Astrocyte (in vitro differentiated cells and primary cell): Measurements from ENCODE around the gene MMP7. TPM values are rescaled to one million over a fixed set of nuclear protein-coding genes. Genes with fewer than 3 reads are reported as not detected.

Source experiments
- DNase-seq: peaks from one replicate; pipeline ENCODE4 v3.0.0-alpha.2; 2010; ENCODE audit warnings: low read depth
- FAIRE-seq: peaks from 2 replicates; lab custom pipeline; 2011; peaks lifted over from hg19 to GRCh38; lab: Jason Lieb, UNC
- H2AFZ ChIP-seq: 2 replicates; pipeline ENCODE4 v1.6.0; 2012; ENCODE audit warnings: low read depth, low read length, inconsistent platforms
- H3K27ac ChIP-seq: 2 replicates; pipeline ENCODE4 v1.5.1; 2011; ENCODE audit warnings: low read depth, low read length, inconsistent platforms
- H3K27me3 ChIP-seq: 2 replicates; pipeline ENCODE4 v1.6.0; 2011; ENCODE audit warnings: low read length, inconsistent platforms; ENCODE audit not compliant: insufficient read depth
- H3K36me3 ChIP-seq: 2 replicates; pipeline ENCODE4 v1.5.1; 2011; ENCODE audit warnings: low read length, inconsistent platforms; ENCODE audit not compliant: insufficient read depth
- H3K4me1 ChIP-seq: 2 replicates; pipeline ENCODE4 v1.5.1; 2011; ENCODE audit warnings: low read length, inconsistent platforms; ENCODE audit not compliant: insufficient read depth
- H3K4me2 ChIP-seq: 2 replicates; pipeline ENCODE4 v1.6.0; 2012; ENCODE audit warnings: low read length, inconsistent platforms
- H3K4me3 ChIP-seq: 2 replicates; pipeline ENCODE4 v1.5.1; 2011; ENCODE audit warnings: low read depth, mild to moderate bottlenecking, low read length, inconsistent platforms; ENCODE audit not compliant: insufficient read depth
- H3K79me2 ChIP-seq: 2 replicates; pipeline ENCODE4 v1.6.0; 2012; ENCODE audit warnings: mild to moderate bottlenecking, low read length, inconsistent platforms; ENCODE audit not compliant: insufficient read depth
- H3K9ac ChIP-seq: 2 replicates; pipeline ENCODE4 v1.6.0; 2012; ENCODE audit warnings: mild to moderate bottlenecking, low read length, inconsistent platforms
- H3K9me3 ChIP-seq: 2 replicates; pipeline ENCODE4 v1.5.1; 2012; ENCODE audit warnings: low read depth, mild to moderate bottlenecking, low read length, inconsistent platforms; ENCODE audit not compliant: insufficient read depth
- H4K20me1 ChIP-seq: 2 replicates; pipeline ENCODE4 v1.6.0; 2012; ENCODE audit warnings: low read length, inconsistent platforms; ENCODE audit not compliant: insufficient read depth
- H3K27ac Mint-ChIP-seq: one replicate; pipeline ENCODE4 v1.8.0; 2021; ENCODE audit warnings: mild to moderate bottlenecking, mixed read lengths; ENCODE audit not compliant: unreplicated experiment
- H3K27me3 Mint-ChIP-seq: one replicate; pipeline ENCODE4 v1.8.0; 2021; ENCODE audit warnings: low read depth, mixed read lengths; ENCODE audit not compliant: unreplicated experiment
- H3K36me3 Mint-ChIP-seq: one replicate; pipeline ENCODE4 v1.8.0; 2021; ENCODE audit warnings: low read depth, mixed read lengths; ENCODE audit not compliant: unreplicated experiment
- H3K4me1 Mint-ChIP-seq: one replicate; pipeline ENCODE4 v1.8.0; 2021; ENCODE audit warnings: low read depth, mixed read lengths; ENCODE audit not compliant: unreplicated experiment
- H3K4me3 Mint-ChIP-seq: one replicate; pipeline ENCODE4 v1.8.0; 2021; ENCODE audit warnings: mild to moderate bottlenecking, moderate library complexity, mixed read lengths; ENCODE audit not compliant: unreplicated experiment
- H3K9me3 Mint-ChIP-seq: one replicate; pipeline ENCODE4 v1.8.0; 2021; ENCODE audit warnings: mild to moderate bottlenecking, mixed read lengths; ENCODE audit not compliant: unreplicated experiment
- CTCF ChIP-seq: IDR thresholded peaks from 2 replicates; pipeline ENCODE4 v1.5.1; 2011; ENCODE audit warnings: low read depth, mild to moderate bottlenecking, inconsistent platforms, low read length, moderate library complexity; ENCODE audit not compliant: insufficient read depth
- EZH2 ChIP-seq: IDR thresholded peaks from 2 replicates; pipeline ENCODE4 v1.6.1; 2012; ENCODE audit warnings: mild to moderate bottlenecking, low read length, inconsistent platforms; ENCODE audit not compliant: insufficient read depth
- total RNA-seq: library from RNA; stranded (reverse); gene quantifications from 2 replicates; pipeline ENCODE4 v1.2.1, GENCODE V29; 2021

Gene MMP7
- total RNA-seq, 1 donor from 2014 or later, result 2.6 TPM

- Histone ChIP-seq H3K36me3 (no peaks in the 10 kb centered on the region), H3K79me2 (no peaks in the 10 kb centered on the region), H3K9ac (no peak overlapping the region), H2AFZ (no peak overlapping the region), H3K9me3 (no peaks in the 10 kb centered on the region), H3K27me3 (no peaks in the 10 kb centered on the region), H4K20me1 (no peaks in the 10 kb centered on the region), H3K4me1 (no peaks in the 10 kb centered on the region), H3K4me3 (no peak overlapping the region), H3K4me2 (no peak overlapping the region), H3K27ac (no peak overlapping the region)
- TF ChIP-seq CTCF (no peak), EZH2 (no peak)
- H3K36me3 Mint-ChIP-seq, result no peaks in the 10 kb centered on the region
- H3K27ac Mint-ChIP-seq, result no peak overlapping the region
- H3K27me3 Mint-ChIP-seq, result no peaks in the 10 kb centered on the region
- DNase-seq (no peak), FAIRE-seq (no peak)
- H3K4me1 Mint-ChIP-seq, result peaks cover 2% of the 10 kb centered on the region
- H3K9me3 Mint-ChIP-seq, result no peaks in the 10 kb centered on the region
- no peak overlapping the region for H3K4me3 Mint-ChIP-seq
Observed at GRCh38 chr11:102534261-102534872, 3.8 kb upstream of the MMP7 start.

- TF ChIP-seq CTCF (no peak), EZH2 (no peak)
- Histone ChIP-seq H2AFZ (no peak overlapping the region), H3K27me3 (no peaks in the 10 kb centered on the region), H4K20me1 (no peaks in the 10 kb centered on the region), H3K27ac (no peak overlapping the region), H3K9me3 (no peaks in the 10 kb centered on the region), H3K36me3 (no peaks in the 10 kb centered on the region), H3K79me2 (no peaks in the 10 kb centered on the region), H3K4me1 (no peaks in the 10 kb centered on the region), H3K4me3 (no peak overlapping the region), H3K4me2 (no peak overlapping the region), H3K9ac (no peak overlapping the region)
- H3K27me3 Mint-ChIP-seq, result no peaks in the 10 kb centered on the region
- H3K27ac Mint-ChIP-seq, result no peak overlapping the region
- no peaks in the 10 kb centered on the region for H3K36me3 Mint-ChIP-seq
- no peaks in the 10 kb centered on the region for H3K9me3 Mint-ChIP-seq
- FAIRE-seq (peak; percentile 13), DNase-seq (no peak)
- peaks cover 11% of the 10 kb centered on the region for H3K4me1 Mint-ChIP-seq
- H3K4me3 Mint-ChIP-seq, result no peak overlapping the region
Observed at GRCh38 chr11:102528618-102529017, 1.9 kb downstream of the MMP7 start.

GRCh38 chr11:102527684-102528083 lies 2.9 kb downstream of the MMP7 start:
- H3K9me3 ChIP-seq, result no peaks in the 10 kb centered on the region
- no peaks in the 10 kb centered on the region for H4K20me1 ChIP-seq
- H2AFZ ChIP-seq, result no peak overlapping the region
- H3K4me1 ChIP-seq, result no peaks in the 10 kb centered on the region
- no peaks in the 10 kb centered on the region for H3K36me3 ChIP-seq
- TF ChIP-seq EZH2, result no peak
- no peak for TF ChIP-seq CTCF
- Mint-ChIP-seq H3K4me3 (no peak overlapping the region), H3K27ac (no peak overlapping the region), H3K4me1 (peaks cover 11% of the 10 kb centered on the region), H3K36me3 (no peaks in the 10 kb centered on the region), H3K27me3 (no peaks in the 10 kb centered on the region), H3K9me3 (no peaks in the 10 kb centered on the region)
- FAIRE-seq (no peak), DNase-seq (peak; percentile 47)
- no peak overlapping the region for H3K4me2 ChIP-seq
- H3K4me3 ChIP-seq, result no peak overlapping the region
- no peaks in the 10 kb centered on the region for H3K27me3 ChIP-seq
- no peak overlapping the region for H3K9ac ChIP-seq
- no peak overlapping the region for H3K27ac ChIP-seq
- H3K79me2 ChIP-seq, result no peaks in the 10 kb centered on the region
